DMS 273 (cell line): ENCODE data around the gene SLC25A25.
"Not testable (repeated sequence)": the region's sequence is repeated elsewhere in the genome, so short reads cannot be mapped to it uniquely, and the experiment has no call there.

Source experiments
- DNase-seq: peaks from one replicate; lab custom pipeline; 2025; ENCODE audit not compliant: unreplicated experiment; lab: John Stamatoyannopoulos, UW

SLC25A25 gene

DNA sequence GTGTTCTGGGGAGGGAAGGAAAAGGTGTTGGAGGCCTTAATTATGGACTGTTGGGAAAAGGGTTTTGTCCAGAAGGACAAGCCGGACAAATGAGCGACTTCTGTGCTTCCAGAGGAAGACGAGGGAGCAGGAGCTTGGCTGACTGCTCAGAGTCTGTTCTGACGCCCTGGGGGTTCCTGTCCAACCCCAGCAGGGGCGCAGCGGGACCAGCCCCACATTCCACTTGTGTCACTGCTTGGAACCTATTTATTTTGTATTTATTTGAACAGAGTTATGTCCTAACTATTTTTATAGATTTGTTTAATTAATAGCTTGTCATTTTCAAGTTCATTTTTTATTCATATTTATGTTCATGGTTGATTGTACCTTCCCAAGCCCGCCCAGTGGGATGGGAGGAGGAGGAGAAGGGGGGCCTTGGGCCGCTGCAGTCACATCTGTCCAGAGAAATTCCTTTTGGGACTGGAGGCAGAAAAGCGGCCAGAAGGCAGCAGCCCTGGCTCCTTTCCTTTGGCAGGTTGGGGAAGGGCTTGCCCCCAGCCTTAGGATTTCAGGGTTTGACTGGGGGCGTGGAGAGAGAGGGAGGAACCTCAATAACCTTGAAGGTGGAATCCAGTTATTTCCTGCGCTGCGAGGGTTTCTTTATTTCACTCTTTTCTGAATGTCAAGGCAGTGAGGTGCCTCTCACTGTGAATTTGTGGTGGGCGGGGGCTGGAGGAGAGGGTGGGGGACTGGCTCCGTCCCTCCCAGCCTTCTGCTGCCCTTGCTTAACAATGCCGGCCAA is 40.4 kb downstream of the SLC25A25 start:
- no peak for DNase-seq

DNA sequence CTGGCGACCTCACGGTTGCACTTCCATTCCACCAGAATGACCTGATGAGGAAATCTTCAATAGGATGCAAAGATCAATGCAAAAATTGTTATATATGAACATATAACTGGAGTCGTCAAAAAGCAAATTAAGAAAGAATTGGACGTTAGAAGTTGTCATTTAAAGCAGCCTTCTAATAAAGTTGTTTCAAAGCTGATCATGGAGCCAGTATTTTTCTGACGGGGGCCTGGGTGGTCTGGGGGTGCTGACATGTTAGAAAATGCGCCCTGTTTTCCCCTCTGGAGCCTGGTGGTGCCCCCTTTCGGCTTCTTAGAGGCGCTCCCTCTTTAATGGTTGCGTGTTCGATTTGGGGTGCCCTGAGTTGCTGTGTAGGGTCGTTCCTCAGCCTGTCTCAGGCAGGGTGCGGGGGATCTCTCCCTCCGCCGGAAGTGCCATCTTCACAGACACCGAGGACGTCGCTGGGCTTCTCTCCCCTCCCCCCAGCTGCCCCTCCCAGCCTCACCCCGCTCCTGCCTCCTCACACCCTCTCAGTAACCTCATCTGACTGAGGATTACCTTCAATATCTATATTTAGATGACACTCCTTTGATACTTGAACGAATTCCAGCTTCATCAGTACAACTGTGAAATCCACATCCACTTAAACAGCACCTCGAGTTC is 41.1 kb downstream of the SLC25A25 start:
- DNase-seq, result no peak

DNA sequence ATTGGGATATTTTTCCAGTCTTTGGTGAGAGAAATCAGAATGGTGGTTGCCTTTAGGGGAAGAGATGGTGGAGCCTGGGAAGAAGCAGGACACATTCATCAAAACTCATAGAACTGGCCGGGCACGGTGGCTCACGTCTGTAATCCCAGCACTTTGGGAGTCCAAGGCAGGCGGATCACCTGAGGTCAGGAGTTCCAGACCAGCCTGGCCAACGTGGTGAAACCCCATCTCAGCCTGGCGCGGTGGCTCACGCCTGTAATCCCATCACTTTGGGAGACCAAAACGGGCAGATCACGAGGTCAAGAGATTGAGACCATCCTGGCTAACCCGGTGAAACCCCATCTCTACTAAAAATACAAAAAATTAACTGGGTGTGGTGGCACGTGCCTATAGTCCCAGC is 43.7 kb downstream of the SLC25A25 start:
- DNase-seq, result not testable (repeated sequence)

DNA sequence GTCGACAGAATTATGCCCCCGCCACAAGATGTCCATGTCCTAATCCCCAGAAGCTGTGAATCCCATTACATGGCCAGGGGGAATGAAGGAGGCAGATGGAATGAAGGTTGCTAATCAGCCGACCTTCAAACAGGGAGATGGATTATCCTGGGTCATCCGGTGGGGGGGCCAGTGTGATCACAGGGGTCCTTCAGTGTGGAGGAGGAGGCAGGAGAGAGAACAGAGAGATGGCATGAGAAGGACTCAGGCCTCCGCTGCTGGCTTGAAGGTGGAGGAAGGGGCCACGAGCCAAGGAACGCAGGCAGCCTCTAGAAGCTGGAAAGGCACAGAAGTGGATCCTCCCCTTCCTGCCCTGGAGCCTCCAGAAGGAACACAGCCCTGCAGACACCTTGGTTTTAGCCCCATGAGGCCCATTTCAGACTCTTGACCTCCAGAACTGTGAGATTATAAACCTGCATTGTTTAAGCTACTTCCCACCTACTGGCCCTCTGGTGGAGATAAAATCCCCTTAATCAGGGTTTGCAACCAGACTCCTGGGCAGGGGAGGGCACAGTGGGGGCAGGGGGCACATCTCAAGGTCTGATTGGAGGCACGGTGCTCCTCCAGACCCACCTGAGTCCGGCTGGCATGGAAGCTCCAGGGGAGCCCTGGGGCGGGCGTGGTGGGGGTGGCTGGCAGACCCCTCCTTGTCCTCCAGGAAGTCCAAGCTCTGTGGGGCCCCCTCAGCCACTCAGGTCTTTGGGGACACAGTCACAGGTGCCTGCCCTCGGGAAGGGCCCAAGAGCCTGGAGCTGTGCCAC is 45.7 kb downstream of the SLC25A25 start:
- no peak for DNase-seq

DNA sequence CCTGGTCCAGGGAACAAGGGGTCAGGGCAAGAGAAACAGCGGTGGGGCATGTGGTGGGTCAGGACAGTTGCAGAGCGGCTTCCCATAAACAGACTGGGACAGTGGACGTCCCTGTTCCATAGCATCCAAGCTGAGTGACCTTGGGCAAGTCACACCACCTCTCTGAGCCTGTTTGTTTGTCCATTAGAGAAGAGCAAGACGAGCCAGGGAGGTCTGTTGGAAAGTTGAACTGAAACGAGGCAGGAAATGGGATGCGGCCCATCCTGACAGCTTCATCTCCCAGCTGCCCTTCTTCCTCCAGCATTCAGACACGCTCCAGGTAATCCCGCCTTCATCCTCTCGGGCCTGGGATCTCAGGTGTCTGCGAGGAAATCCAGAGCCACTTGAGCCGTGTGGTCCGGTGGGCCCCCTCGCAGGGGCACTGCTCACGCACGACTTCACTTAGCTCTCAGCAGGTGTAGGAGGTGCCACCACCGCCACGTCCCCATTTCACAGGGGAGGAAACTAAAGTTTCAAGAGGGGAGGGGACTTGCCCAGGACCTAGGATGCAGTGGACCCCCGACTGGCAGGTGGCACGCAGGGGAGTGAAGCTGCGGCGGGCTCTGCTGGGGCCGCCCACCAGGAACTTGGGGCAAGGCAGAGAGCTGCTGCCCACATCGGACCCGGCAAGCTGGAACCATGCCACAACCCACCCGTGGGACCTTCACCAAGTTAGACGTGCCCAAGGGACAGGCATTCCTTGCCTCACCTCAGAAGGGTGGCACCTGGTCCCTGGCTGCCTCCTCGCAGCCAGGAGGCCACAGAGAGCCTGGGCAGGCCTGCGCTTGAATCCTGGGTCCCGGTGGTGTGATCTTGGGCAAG is 46.5 kb downstream of the SLC25A25 start:
- no peak for DNase-seq

DNA sequence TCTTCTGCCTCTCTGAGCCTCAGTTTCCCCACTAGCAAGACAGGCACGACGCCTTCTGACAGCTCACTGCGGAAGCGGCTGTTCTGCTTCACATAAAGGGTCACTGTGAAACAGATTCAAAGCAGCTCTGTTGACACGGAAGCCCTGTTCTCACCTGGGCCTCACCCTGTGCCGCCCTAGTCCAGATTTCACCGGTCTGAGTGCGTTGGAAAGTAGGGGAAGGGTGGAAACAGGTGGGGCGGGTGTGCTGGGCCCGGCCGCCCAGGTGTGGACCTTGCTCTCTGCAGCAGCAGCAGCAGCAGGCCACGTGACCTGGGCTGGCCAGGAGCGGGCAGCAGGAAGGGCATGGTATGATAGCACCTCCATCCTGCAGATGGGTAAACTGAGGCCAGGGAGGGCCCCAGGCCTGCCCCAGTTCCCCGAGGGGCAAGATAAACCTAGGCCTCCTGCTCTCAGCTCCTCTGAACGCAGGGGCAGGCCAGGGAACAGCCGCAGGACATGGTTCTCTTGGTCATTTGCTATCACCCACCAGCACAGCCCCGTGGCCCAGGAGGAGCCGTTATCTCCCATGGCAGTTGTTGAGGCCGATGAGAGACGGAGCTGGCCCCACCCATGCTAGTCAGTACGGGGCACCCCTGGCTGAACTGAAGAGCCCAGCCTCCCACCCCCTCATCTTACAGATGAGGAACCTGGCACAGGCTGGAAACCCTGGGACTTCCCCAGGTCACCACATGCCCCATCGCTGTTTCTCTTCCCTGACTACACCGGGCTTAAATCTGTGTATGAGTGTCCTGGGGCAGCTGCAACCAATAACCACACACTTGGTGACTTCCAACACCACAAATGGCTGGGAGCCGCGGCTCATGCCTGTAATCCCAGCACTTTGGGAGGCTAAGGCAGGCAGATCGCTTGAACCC is 47.4 kb downstream of the SLC25A25 start:
- DNase-seq, result no peak

DNA sequence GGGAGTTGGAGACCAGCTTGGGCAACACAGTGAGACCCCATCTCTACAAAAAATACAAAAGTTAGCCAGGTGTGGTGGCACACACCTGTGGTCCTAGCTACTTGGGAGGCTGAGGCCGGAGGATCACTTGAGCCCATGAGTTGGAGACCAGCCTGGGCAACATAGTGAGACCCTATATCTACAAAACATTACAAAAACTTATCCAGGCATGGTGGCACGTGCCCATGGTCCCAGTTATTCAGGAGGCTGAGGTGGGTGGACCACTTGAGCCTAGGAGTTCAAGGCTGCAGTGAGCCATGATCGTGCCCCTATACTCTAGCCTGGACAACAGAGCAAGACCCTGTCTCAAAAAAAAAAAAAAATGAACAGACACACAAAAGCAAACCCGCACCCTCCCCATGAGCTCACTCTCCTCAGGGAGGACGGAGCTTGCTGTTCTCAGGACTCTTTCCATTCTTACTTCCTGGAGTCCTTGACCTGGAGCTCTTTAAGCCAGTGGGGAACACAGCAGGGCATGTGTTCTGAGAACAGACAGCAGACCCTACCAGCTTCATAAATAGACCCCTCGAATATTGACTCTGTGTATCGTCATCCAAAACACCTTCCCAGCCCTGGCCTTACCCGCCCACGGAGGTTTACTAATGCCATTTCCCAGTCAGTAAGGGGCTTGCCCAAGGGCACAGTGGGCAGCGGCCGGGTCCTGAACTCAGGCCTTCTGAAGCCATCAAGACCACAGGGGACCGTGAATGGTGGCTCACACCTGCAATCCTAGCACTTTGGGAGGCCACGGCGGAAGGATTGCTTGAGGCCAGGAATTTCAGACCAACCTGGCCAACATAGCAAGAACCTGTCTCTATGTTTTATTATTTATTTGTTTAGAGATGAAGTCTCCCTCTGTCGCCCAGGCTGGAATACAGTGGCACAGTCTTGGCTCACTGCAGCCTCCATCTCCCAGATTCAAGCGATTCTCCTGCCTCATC is 48.4 kb downstream of the SLC25A25 start:
- DNase-seq, result no peak

DNA sequence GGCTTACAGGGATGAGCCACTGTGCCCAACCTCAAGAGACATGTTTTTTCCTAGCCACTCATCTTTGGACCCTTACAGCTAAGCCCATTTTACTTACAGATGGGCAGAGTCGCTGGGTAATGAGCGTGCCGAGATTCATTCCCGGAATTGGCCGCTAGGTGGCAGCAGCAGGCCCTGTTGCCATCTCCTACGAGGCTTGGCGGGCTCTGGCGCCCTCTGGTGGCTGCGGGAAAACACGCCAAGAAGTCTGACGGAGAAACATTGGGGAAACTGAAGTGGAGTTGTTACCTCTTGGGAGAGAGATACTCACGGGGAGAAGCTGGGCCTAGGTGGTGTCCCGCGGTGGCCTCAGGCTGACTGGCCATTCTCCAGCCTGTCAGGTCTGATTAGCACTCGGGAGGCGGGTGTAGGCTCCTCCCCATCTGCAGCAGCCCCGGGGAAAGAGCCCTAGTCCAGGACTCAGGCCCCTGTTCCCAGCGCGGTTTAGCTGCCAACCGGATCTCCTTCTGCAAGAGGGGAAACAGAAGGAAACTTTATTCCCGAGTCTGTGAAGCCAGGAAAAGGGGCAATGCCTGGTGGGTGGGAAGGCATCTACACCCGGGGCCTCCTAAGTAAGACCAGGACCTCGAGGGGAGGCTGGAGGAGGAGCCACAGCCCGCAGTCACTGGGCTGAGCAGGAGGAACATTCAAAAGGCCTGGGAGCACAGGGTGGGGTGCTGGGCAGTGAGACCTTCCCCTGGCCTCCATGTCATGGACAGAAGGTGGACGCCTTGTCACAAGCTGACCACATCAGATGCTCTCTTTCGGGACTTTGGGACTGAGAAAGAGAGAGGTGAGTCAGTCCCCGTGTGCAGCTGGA is 49.8 kb downstream of the SLC25A25 start:
- peak; percentile 95 for DNase-seq

DNA sequence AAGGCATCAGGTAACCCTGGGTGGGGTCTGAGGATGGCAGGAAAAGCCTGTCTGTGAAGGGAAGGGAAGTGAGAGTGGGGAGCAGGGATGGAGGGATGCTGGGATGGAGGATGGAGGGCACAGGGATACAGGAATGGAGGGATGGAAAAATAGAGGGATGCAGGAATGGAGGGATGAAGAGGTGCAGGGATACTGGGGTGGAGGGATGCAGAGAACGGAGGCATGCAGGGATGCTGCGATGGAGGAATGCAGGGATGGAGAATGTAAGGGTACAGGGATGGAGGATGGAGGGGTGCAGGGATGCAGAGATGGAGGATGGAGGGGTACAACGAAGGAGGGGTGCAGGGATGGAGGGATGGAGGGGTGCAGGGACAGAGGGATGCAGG is 50.4 kb downstream of the SLC25A25 start:
- no peak for DNase-seq

DNA sequence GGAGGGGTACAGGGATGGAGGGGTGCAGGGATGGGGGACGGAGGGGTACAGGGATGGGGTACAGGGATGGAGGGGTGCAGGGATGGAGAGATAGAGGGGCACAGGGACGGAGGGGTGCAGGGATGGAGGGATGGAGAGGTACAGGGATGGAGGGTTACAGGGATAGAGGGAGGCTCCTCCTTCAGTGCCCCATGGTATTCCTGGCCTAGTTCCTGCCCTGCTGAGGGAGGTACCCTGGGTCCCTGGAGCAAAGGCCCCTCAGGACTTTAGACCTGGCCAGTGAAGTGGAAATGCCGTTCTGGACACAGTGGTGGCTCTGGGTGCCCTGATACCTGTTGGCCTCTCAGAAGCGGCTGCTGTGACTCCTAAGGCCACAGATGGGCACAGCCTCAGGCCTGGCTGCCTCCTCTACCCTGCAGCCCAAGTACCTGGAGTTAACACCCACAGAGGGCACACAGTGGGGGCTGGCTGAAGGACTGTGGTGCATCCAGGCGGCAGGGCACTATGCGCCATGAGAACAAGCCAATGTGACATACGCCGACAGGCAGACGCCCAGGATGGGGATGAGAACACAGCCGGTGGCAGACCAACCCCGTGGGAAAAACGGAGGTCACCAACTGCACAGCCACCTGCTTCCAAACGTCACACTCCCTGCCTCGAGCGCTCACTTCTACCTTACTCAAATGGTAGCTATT is 51.1 kb downstream of the SLC25A25 start:
- DNase-seq, result peak; percentile 65

DNA sequence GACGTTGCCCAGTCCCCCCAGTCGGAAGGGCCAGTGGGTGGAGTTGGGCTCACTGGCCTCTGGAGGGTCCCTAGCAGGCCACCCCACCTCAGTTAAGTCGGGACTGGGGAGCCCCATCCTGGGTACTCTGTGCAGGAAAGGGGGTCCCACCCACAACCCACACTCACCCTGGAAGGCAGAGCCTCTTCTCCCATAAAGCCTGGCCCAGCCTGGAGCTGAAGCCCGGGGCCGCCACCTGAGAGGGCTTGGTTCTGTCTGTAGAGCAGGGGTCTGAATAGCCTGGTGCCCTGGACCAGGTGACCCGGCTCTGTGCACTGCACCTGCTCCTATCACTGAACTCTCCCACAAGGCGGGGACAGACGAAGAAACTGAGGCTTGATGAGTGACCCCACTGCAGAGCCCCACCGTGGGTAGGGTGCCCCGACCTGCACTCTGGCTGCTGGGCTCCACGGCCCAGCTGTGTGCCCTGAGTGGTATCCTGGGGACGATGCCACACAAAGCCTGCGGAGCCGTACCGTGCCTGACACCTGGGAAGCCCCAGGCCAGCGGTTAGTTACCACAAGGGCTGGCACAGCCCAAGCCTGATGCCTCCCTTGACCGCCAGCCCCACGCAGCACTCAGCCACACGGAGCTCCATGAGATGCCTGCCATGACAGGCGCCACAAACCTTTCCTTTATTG is 52.2 kb downstream of the SLC25A25 start:
- no peak for DNase-seq

DNA sequence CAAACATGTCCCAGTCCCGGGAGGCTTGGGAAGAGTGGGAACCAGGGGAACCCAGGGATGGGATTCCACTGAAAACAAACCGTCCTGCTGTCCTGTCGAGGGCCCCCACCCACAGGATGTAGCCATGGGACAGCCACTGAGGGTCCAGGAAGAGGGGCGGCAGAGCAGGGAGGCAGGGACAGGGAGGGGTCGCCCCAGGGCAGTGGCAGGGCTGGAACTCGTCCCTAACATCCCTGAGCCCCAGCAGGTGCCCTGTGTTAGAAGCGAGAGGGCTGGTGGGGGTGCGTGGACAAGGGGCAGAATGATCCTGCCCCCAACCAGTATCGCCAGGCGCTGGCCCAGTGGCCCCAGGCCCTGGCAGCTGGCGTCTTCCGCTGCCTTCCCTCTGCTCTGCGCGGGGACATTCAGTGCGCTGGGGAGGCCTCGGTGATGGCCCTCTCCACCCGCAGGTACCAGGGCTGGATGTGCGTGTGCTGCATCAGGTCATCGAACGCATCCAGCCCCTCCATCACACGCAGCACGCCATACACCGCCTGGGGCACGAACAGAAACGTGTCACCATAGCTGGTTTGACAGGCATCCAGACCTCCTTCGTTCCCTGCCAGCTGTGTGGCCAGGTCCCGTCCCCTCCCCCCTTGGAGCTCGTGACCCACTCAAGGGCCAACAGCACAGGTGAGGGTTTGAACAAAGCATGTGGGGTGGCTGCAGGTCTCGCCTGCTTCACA is 52.9 kb downstream of the SLC25A25 start:
- no peak for DNase-seq

DNA sequence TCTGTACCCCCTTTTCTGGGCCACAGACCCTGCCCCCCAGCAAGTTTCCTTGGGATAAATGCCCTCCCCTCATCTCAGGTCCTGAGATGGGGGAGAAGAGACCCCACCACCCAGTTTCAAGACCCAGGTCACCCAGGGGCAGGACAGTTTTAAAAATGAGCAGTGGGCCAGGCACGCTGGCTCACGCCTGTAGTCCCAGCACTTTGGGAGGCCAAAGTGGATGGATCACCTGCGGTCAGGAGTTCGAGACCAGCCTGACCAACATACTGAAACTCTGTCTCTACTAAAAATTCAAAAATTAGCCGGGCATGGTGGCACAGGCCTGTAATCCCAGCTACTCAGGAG is 53.4 kb downstream of the SLC25A25 start:
- no peak for DNase-seq

DNA sequence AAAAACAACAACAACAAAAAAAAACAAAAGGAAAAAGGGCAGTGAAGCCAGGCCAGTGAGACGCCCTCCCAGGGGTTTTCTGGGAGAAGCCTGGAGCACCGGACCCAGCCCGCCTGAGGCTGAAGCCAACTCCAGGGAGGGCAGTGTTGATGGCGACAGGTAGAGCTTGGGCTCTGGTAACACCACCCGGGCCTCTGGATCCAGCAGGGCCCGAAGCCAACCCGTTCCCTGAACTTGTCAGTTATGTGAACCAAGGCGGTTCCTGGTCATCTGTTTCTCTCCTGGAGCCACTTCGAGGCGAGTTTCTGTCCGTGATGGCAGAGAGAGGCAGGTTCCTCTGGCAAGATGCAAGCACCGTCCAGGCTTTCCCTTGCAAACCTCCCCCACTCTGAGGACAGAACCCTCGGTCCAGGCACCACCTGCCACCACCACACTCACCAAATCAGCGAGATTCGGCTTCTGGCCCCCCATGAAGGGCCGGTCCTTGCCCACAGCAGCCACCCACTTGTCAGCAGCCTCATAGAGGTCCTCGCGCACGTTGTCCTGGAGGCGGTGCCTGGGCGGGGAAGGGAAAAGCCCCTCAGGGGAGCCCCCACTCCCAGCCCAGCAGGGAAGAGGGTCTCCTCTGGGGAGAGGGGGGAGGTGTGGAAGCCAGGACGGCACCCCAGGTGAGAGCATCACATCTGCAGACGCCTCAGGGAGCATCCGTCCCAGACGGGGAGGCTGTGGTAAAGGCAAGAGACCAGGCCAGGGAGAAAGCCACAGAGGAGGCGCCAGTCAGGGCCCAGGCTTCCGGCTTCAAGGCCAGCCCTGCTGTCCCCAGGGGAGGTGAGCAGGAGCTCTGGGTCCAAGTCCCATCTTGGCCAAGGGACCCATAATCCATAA is 54.1 kb downstream of the SLC25A25 start:
- DNase-seq, result no peak

DNA sequence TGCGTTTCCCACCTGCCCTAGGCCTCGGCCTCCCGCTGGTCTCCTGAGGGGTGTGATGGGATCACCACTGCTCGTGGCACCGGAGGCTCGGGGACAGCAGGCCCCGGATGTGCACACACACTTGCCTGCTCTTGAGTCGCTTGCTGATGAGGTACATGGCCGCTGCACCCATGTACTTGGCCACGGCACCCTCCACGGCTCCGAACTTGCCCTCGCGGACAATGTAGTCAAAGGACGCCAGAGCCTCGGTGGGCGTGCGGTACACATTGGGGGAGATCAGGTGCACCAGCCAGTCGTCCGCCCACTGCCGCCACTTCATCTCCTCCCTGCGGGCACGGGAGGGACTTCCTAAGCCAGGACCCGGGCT is 54.8 kb downstream of the SLC25A25 start:
- DNase-seq, result no peak
